ENCODE measurements around the gene CHST11. TPM values are rescaled to one million over a fixed set of nuclear protein-coding genes. Genes with fewer than 3 reads are reported as not detected.

Gene CHST11
- total and polyA plus RNA-seq, 2 of the 4 experiments (the other 2 are of a cell fraction) = 1.4 to 2.7 TPM

GRCh38 chr12:104712477-104712876 is 255.7 kb downstream of the CHST11 start:
- H4K5ac ChIP-seq (ENCODE audit: low read depth, low read length) = no peak overlapping the region
- H3K9me3 ChIP-seq (ENCODE audit: control insufficient read depth, insufficient read depth, low read length) = no peaks in the 10 kb centered on the region
- H2BK5ac ChIP-seq (ENCODE audit: low read depth, low read length, poor library complexity, severe bottlenecking) = no peak overlapping the region
- no peak overlapping the region for H2AK9ac ChIP-seq (replicated peaks; ENCODE audit: low read depth, low read length, poor library complexity)
- peaks cover 15% of the 10 kb centered on the region for H3K4me1 ChIP-seq (ENCODE audit: control insufficient read depth, insufficient read depth, low read length)
- no peak overlapping the region for H3K18ac ChIP-seq (ENCODE audit: low read depth, low read length)
- H3K14ac ChIP-seq (replicated peaks; ENCODE audit: low read depth, low read length) = no peak overlapping the region
- peak overlapping the region; percentile 79; the same call in 1 of the 2 replicates for H2AK5ac ChIP-seq (ENCODE audit: low read depth, low read length)
- H3K79me1 ChIP-seq (ENCODE audit: low read depth in 1 of 2, low read length in 2 of 2) = no peaks in the 10 kb centered on the region
- DNase-seq (peak; percentile 18), ATAC-seq (ENCODE audit: low read depth) (0 out of 2 replicates have a peak, but pooled peaks have one; percentile 13)
- no peak overlapping the region for H3K23ac ChIP-seq (ENCODE audit: low read depth, low read length)
- no peak overlapping the region for H4K91ac ChIP-seq (ENCODE audit: insufficient read depth, low read depth, low read length)
- H3K36me3 ChIP-seq (ENCODE audit: control insufficient read depth, insufficient read depth, low read length) = no peaks in the 10 kb centered on the region
- in situ Hi-C loops (cut with MboI; ENCODE audit: low sequenced_read_pairs) (no loop called here), intact Hi-C loops (cut with micrococcal nuclease) (no loop called here), dilution Hi-C loops (cut with HindIII; ENCODE audit: low sequenced_read_pairs, unreplicated experiment) (no loop called here)
- H3K27ac ChIP-seq (ENCODE audit: insufficient read depth, low read length) = no peak overlapping the region
- no peak overlapping the region for H4K8ac ChIP-seq (ENCODE audit: low read depth in 2 of 2, low read length in 2 of 2)
- BruUV-seq (replicated peaks) = no TSS peak
- 17% methylated on average over 1 of the region's 6 CpGs; no CpG with 5 or more reads in 1 of the 2 experiments for WGBS, 2 experiments (ENCODE audit: extremely low coverage in 2 of 2, insufficient read length in 1 of 2)
- peaks cover 12% of the 10 kb centered on the region for H3K9me1 ChIP-seq (ENCODE audit: insufficient read depth, low read length)
- no peaks in the 10 kb centered on the region; the same call in none of the 2 replicates for H3K27me3 ChIP-seq (ENCODE audit: control insufficient read depth, insufficient read depth, low read length)
- CTCF ChIA-PET = interaction anchor here (1.2 kb wide), 1 partner anchor 164 kb away, joined by 3 read pairs; no protein-coding TSS in a partner anchor
- H3K4me2 ChIP-seq (ENCODE audit: low read depth, low read length) = no peak overlapping the region
- no peak overlapping the region for H3K4ac ChIP-seq (ENCODE audit: low read depth, low read length)
- POLR2A ChIA-PET (ENCODE audit: unreplicated experiment) = no interaction called here
- no peak overlapping the region for H3K56ac ChIP-seq (ENCODE audit: extremely low read depth, insufficient read depth, low read length)
- H2AFZ ChIP-seq (replicated peaks; ENCODE audit: low read length, poor library complexity) = no peak overlapping the region
- TF ChIP-seq CHD1 (IDR thresholded peaks at IDR 0.05; ENCODE audit: low read depth, low read length) (no peak), CTCF (conservative IDR thresholded peaks at IDR 0.05; ENCODE audit: low read depth, low read length) (no peak)
- H3K9ac ChIP-seq (ENCODE audit: low read depth, low read length) = no peak overlapping the region
- H2BK15ac ChIP-seq (ENCODE audit: low read depth, low read length) = no peak overlapping the region
- no peak overlapping the region for H2BK120ac ChIP-seq (ENCODE audit: low read depth, low read length)
- H3K4me3 ChIP-seq (ENCODE audit: insufficient read depth, low read depth, low read length) = no peak overlapping the region
- H2BK20ac ChIP-seq (ENCODE audit: low read depth, low read length) = no peak overlapping the region
- H4K20me1 ChIP-seq (ENCODE audit: insufficient read depth, low read length) = no peaks in the 10 kb centered on the region
